ENCODE data around the gene C1orf198. TPM values are rescaled to one million over a fixed set of nuclear protein-coding genes. Genes with fewer than 3 reads are reported as not detected.

Gene C1orf198, protein sequence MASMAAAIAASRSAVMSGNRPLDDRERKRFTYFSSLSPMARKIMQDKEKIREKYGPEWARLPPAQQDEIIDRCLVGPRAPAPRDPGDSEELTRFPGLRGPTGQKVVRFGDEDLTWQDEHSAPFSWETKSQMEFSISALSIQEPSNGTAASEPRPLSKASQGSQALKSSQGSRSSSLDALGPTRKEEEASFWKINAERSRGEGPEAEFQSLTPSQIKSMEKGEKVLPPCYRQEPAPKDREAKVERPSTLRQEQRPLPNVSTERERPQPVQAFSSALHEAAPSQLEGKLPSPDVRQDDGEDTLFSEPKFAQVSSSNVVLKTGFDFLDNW
- 42.1 and 62.5 TPM in 2 replicates for total RNA-seq (ENCODE audit: low replicate concordance)
- long read RNA-seq, partial matches to known transcripts = 1 of 15 reads
- long read RNA-seq, other reads (novel, unspliced or antisense) = 10 of 15 reads

DNA sequence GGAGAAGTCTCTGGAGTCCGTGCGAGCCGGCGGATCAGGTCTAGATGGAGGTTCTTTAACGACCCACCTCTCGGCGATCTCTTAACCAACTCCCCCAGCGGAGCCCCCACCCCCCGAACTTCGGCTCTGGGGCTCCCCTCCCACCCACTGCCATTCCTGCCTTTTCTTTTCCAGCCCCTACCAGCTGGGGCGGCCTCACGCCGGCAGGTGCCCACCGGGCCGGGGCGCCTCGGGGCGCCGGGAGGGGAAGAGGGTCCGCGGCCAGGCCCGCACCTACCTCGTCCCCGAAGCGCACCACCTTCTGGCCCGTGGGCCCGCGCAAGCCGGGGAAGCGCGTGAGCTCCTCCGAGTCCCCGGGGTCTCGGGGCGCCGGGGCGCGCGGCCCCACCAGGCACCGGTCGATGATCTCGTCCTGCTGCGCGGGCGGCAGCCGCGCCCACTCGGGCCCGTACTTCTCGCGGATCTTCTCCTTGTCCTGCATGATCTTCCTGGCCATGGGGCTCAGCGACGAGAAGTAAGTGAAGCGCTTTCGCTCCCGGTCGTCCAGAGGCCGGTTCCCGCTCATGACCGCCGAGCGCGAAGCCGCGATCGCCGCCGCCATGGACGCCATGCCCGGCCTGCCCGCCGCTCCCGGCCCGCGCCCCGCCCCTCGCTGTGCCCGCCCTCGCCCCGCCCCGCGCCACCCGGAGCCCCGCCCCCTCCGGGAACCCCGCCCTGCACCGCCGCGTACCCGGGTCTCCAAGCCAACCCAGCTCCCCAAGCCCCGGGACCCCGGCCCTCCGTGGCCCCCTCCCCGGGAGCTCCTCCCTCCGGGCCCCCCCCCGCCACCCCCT lies at the start of gene C1orf198:
Gene C1orf198, minus strand, starts transcription at position 619 of the 833 bp plus-strand sequence. Its CDS starts 9 bp downstream, at position 610.
- Mint-ChIP-seq H3K4me3 (peak within 1 kb of the TSS; percentile 91), H3K9me3 (peaks cover 6% of the 10 kb centered on the region), H3K4me1 (ENCODE audit: unreplicated experiment) (peaks cover 45% of the 10 kb centered on the region), H3K27ac (peak within 1 kb of the TSS; percentile 95), H3K27me3 (no peaks in the 10 kb centered on the region), H3K36me3 (peaks cover 5% of the 10 kb centered on the region)
- peak; percentile 91 for DNase-seq (ENCODE audit: extremely low spot score, unreplicated experiment)
- TF ChIP-seq, protein P1, sequence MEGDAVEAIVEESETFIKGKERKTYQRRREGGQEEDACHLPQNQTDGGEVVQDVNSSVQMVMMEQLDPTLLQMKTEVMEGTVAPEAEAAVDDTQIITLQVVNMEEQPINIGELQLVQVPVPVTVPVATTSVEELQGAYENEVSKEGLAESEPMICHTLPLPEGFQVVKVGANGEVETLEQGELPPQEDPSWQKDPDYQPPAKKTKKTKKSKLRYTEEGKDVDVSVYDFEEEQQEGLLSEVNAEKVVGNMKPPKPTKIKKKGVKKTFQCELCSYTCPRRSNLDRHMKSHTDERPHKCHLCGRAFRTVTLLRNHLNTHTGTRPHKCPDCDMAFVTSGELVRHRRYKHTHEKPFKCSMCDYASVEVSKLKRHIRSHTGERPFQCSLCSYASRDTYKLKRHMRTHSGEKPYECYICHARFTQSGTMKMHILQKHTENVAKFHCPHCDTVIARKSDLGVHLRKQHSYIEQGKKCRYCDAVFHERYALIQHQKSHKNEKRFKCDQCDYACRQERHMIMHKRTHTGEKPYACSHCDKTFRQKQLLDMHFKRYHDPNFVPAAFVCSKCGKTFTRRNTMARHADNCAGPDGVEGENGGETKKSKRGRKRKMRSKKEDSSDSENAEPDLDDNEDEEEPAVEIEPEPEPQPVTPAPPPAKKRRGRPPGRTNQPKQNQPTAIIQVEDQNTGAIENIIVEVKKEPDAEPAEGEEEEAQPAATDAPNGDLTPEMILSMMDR (conservative IDR thresholded peaks at IDR 0.05) = no peak

DNA sequence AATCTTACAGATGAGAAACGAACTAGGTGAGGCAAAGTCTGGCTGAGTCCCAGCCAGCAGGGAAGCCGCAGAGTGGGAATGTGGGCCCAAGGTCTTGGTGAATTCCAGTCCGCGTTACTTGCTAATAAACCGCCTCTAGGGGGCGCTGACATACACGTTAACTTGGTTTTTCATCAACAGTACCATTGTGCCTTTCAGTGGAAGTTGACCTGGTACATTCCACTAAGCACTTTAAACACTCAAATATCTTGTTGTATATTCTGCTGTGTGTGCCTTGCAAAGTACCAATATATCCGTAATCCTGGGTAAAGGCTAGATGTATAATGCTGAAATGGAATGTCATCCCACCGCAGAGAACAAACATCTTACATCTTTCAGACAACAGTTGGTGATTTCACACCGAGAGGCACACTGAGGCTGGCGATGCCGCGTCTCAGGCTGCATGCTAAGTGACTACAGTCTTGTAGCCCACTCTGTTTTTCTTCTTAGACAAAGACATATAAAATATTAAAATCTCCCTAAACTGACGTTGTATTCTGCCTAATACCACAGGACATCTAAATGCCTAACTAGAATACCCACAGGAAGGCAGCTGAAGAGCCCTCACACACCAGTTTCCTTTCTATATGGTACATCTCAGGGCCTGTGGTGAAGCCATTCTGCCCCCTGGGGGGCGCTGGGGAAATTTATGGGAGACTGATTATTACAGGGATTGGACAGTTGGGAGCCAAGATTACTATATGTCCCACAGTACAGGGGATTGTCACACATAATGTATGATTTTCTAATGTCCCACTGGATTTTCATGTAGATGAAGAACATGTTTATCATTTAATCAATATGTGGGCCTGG lies 49.2 kb upstream of the C1orf198 start:
- H3K27me3 Mint-ChIP-seq = no peaks in the 10 kb centered on the region
- no peak overlapping the region for H3K4me3 Mint-ChIP-seq
- H3K36me3 Mint-ChIP-seq = peaks cover 34% of the 10 kb centered on the region
- DNase-seq (ENCODE audit: extremely low spot score, unreplicated experiment) = no peak
- H3K4me1 Mint-ChIP-seq (ENCODE audit: unreplicated experiment) = peaks cover 11% of the 10 kb centered on the region
- no peak overlapping the region for H3K27ac Mint-ChIP-seq
- TF ChIP-seq, protein P1 (conservative IDR thresholded peaks at IDR 0.05) = peak; percentile 79
- H3K9me3 Mint-ChIP-seq = no peaks in the 10 kb centered on the region

DNA sequence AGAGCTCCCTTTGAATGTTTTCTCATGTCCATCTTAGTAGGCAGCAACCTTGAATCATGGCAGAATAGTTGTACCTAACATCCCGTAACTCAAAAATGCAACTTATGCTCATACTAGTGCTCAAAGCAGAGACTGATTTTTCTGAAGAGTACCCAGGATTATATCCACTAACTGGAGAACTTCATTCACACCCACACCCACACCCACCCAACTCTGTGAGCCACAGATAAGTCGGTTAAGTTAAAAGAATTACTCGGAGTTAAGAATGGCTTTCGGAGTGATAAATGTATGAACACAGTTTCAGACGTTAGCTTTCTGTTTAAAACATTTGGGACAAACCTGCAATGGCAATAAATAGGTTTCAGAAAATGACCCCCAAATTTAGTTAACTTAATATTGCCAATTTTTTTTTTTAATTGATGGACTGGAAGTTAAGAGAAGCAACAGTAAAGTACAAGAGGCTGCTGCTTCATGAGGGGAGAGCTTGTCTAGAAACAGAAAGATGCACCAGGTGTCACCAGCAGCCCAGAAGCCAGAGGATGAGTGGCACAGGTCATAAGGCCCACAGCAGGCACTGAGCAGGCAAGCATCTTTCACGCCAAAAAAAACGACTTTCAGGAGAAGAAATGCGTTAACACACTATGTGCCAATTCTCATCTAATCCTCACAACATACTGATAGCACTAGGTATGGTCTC lies 48.4 kb upstream of the C1orf198 start:
- Mint-ChIP-seq H3K4me1 (ENCODE audit: unreplicated experiment) (peaks cover 11% of the 10 kb centered on the region), H3K4me3 (no peak overlapping the region)
- TF ChIP-seq, protein P1 (conservative IDR thresholded peaks at IDR 0.05) = no peak

DNA sequence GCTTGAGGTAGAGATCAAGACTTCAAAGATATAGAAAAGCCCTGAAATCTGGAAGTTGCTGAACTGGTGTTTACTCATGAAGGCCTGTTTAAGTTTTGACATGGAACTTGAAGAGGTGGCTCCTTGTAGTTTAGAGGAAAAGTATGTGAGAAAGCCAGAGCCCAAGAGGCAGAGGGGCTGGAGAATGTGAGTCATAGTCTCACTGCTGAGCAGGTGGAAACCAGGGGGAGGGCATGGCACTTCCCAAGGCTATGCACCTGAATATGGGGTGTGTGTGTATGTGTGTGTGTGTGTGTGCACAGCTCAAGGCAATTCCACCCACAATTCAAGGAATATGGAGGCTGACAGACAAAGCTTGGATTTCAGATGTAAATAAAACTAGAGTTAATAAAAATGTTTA lies 46.8 kb upstream of the C1orf198 start:
- Mint-ChIP-seq H3K36me3 (peaks cover 25% of the 10 kb centered on the region), H3K27ac (no peak overlapping the region), H3K4me1 (ENCODE audit: unreplicated experiment) (peaks cover 11% of the 10 kb centered on the region), H3K27me3 (no peaks in the 10 kb centered on the region), H3K4me3 (no peak overlapping the region), H3K9me3 (no peaks in the 10 kb centered on the region)
- TF ChIP-seq, protein P1 (conservative IDR thresholded peaks at IDR 0.05) = no peak
- DNase-seq (ENCODE audit: extremely low spot score, unreplicated experiment) = no peak

More for the DNA sequence above, 48.4 kb upstream of the C1orf198 start:
- H3K27me3 Mint-ChIP-seq = no peaks in the 10 kb centered on the region
- no peak overlapping the region for H3K27ac Mint-ChIP-seq
- H3K36me3 Mint-ChIP-seq = peaks cover 30% of the 10 kb centered on the region
- DNase-seq (ENCODE audit: extremely low spot score, unreplicated experiment) = no peak
- no peaks in the 10 kb centered on the region for H3K9me3 Mint-ChIP-seq

Data from type B pancreatic cell (in vitro differentiated cells).